HG03442 (cell line): ENCODE measurements around the gene TGIF2.

ENCODE experiments used
- ATAC-seq: cut with Tn5 transposase; IDR thresholded peaks from one replicate; pipeline ENCODE4 v1.9.1; 2021; ENCODE audit warnings: mild to moderate bottlenecking, moderate library complexity; ENCODE audit not compliant: unreplicated experiment

The TGIF2 gene

DNA sequence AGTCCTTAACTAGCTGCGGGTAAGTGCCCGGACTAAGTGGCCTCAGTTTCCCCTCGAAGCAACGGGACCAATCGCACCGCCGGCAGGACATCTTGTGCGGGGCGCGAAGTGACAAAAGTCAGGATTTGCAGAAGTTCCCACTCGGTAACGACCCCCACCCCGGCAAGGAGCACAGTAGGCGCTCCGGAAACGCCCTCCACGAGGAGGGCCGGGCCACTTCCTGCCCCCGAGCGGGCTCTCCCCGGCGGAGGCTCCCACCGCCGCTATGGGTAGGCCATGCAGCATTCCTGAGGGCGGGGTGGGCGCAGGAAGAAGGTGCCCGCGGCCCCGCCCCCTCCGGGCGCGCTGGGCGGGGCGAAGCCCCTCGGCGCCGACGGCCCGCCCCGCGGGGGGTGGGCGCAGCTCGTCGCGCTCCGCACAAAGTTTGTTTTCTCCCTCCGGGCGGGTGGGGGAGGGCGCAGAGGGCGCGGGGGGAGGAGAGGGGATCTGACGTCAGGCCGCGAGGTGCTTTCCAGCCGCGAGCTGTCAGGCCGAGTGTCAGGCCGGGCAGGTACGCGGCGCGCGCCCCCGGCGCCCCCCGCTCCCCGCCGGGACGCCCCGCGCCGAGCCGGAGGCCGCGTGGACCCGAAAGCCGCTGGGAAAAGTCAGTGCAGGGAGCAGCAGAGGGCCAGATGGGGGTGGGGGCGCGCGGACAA lies at the start of gene TGIF2:
TGIF2 (plus strand) TSS at position 495 of the 695 bp plus-strand sequence. CDS start 5,178 bp downstream, outside the sequence.
- ATAC-seq, result peak; percentile 64

DNA sequence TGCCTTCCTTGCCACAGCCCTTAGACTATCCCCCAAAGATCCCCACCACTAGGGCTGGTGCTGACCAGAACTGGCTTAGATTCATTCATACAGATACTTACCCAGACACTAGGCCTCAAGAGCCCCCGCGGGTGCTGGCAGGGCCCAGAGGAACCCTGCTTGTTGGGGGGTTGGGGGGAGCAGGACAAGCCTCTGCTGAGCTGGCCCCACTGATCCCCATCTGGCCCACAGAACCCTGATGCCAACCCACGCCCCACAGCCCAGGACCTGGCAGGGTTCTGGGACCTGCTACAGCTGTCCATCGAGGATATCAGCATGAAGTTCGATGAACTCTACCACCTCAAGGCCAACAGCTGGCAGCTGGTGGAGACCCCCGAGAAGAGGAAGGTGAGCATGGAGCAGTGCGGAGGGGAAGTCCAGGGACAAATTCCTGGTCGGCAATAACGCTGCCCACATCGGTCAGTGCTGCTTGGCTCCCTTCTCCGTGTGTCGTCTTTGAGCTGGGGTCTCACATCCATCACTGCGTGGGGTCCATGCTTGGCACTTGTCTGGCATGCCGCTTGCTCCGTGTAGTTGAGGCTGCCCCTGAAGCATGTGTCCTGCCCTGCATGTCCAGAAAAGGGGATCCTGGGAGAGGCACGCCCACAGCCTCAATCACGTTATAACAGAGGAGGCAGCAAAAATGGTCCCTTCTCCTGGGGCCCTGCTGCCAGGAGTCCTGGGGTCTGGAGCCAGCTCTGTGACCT lies 47.6 kb upstream of the TGIF2 start:
- no peak for ATAC-seq

DNA sequence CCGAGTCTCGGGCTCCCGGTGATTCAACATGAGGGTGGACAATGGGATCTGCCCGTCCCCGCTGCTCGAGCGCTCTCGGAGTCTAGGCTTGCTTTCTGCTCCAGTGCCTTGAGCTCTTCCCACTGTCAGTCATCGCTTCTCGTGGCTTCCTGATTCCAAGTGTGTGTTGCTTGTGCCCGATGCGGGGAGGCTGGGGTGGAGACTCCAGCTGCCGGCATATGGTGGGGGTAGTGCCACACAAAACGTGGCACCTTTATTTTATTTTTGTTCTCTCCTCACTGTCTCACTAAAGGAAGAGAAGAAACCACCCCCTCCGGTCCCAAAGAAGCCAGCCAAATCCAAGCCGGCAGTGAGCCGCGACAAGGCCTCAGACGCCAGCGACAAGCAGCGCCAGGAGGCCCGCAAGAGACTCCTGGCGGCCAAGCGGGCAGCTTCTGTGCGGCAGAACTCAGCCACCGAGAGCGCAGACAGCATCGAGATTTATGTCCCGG lies 46.8 kb upstream of the TGIF2 start:
- ATAC-seq, result no peak

DNA sequence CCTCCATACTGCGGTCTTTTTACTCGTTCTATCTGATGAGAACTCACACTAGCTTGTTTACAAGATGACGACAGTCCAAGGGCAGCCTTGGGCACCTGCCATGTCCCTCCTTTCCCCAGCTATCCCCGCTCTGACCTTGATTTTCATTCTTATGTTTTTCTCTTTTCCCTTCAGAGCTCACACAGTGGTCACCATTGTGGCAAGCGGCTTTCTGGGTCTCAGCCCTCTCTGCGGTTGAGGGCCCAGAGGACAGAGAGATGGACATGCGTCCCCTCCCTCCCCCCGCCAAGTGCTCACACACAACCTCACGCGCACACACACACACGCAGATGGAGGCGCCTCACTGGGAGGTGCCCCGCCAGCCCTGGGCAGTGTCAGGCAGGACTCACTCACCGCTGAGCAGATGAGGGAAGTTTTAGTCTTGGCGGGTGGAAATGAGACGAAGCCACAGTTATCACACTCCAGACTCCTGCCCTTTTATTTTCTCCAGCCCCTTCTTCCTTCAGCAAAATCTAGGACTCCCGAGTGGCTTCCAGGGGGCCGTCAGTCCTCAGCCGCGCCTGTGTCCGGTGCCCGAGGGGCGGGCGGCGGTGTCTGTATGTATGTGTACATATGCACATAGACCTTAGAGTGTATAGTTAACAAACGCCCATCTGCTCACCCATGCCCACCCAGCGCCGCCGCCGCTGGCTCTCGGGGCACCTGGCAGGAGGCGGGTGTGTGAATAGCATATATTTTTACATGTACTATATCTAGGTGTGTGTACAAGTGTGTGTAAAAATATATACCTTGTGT lies 45.9 kb upstream of the TGIF2 start:
- ATAC-seq, result no peak

DNA sequence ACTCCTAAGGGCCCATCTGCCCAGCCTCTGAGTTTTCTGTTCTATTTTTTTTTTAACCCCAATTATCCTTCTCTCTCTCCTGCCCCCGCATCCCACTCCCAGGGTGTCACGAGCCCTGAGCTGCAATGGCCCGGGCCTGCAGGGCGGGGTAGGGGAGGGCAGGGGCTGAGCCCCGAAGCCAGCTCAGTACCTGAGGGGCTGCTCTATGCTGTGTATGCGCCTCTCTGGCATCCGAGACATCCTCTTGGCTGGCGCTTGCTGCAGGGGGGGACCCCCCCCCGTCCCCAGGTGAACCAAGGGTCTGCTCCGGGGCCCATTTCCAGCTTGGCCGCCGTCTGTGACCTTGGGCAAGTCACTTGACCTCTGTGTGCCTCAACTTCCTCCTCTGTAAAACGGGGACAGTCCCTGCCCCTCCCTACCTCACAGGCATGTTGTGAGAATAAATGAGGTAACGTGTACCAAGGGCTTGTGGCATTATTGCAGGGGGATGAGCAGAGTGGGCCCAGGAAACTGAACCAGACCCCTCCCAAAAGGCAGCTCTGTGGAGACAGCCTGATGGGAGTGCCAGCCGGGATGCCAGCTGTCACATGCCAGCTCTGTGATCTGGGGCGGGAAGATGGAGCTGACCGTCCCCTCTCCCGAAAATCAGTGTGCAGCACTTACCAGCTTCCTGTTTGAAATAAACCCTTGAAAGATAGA lies 45.1 kb upstream of the TGIF2 start:
- ATAC-seq, result no peak

DNA sequence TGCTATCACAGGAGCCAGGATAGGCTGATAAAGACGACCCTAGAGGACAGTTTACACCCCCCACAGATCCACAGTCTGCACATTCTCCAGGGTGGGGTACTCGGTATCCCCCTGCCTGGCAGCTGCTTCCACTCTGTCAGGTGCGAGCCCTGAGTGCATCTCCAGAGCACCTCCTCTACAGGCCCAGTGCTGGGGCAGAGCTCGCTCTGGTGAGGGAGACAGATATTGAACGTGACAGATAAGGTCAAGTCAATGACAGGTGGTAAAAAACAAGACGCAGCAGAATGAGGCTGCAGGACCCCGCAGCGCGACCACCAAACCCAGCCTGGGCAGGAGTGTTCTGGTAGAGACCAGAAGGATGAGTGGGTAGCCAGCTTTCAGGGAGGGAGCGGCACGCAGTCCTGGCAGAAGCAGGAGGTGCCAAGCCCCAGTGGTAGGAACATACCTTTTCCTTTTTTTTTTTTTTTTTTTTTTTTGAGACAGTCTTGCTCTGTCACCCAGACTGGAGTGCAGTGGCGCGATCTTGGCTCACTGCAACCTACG lies 44.5 kb upstream of the TGIF2 start:
- ATAC-seq, result no peak

DNA sequence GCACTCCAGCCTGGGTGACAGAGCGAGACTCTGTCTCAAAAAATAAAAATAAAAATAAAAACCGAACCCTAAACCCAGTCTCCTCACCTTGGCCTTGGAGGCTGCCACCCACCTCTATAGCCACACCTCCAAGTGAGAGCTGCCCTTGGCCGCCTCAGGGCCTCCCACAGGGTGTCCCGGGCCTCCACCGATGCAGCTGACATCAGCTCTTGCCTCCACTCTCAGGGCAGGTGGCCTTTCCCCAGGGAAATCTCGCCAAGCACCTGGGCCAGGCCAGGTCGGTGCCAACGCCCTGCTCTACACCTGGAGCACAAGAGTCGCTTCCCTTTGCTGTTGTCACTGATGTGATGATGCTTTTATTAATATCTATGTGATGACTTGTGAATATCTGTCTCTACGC lies 41.0 kb upstream of the TGIF2 start:
- ATAC-seq, result no peak

DNA sequence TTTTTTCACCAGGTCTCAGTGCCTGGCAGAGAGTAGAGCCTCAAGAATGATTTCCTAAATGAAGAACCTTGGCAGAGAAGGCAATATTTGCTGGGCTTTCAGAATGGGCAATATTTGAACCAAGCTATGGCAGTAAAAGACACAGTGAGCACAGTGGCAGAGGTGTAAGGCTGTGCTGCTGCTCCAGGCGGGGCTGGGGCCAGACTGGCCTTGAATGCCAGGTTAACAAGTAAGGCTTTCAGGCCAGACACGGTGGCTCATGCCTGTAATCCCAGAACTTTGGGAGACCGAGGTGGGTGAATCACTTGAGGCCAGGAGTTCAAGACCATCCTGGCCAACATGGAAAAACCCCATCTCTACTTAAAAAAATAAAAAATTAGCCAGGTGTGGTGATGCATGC lies 40.6 kb upstream of the TGIF2 start:
- ATAC-seq, result no peak

DNA sequence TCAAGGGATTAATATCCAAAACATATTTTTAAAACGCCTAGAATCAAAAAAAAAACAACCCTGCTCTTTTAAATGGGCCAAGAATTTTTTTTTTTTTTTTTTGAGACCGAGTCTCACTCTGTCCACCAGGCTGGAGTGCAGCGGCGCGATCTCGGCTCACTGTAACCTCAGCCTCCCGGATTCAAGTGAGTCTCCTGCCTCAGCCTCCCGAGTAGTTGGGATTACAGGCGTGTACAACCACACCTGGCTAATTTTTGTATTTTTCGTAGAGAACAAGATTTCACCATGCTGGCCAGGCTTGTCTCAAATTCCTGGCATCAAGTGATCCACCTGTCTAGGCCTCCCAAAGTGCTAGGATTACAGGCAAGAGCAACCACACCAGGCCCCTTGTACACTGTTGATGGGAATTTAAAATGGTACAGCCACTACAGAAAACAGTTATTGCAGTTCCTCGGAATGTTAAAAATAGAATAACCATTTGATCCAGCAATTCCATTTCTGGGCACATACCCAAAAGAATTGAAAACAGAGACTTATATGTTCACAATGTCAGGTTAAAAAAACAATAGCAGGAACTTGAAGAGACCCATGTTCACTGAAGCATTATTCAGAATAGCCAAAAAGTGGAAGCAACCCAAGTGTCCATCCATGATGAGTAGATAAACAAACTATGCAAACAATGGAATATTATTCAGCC lies 35.2 kb upstream of the TGIF2 start:
- ATAC-seq, result no peak

DNA sequence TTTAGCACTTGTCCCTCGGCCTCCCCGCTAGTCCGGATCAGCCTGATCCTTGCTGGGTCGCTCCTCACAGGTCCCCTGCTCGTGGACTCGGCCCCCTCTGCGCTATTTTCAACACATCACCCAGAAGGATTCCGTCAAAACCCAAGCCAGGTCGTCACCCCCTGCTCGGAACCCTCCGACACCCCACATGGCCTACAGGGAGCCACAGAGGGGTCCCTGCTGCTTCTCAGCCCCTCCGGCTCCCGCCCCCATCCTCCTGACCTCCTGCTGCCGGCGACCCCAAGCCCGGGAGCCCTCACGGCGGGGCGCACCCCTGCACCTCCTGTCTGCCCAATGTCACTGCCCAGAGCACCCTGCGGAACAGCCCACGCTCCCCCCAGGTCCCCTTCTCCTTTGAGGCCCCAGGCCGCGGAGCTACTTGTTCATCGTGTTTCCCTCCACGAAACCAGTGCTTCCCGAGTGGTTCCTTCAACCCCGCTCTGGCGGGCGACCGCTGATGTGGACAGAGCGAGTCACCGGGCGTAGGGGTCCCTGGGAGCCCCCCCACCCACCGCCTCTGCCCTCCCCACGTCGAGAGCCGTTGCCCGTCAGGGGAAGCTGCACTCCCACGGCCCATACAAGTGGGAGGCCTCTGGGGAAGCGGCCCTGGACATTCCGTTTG lies 32.7 kb upstream of the TGIF2 start:
- no peak for ATAC-seq

DNA sequence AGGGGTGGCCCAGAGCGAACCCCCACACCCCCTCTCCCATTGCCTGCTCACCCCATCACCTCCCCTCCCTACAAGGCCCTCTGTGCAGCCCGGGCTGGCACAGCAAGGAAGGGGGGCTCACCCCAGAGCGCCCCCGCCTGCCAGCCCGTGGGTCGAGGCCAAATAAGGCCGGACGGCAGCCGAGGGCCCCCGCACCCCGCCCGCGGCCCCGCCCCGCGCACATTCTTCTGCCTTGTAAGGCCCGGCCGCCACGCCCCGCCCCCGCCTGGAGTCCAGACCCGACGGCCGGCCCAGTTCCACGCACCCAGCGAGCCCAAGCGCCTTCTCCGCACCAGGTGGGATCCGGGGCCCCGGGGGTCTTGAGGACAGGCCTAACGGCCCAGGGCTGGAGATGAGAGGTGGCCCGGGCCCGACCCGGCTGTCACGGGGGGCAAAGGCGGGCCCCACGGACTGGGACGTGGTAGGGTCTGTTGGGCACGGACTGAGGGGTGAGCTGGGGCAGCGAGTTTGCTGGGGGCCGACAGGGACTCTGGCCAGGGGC lies 32.1 kb upstream of the TGIF2 start, which contains the start of gene MYL9:
MYL9 (plus strand) TSS at position 293 of the 541 bp plus-strand sequence. CDS start 3,366 bp downstream, outside the sequence.
- no peak for ATAC-seq

DNA sequence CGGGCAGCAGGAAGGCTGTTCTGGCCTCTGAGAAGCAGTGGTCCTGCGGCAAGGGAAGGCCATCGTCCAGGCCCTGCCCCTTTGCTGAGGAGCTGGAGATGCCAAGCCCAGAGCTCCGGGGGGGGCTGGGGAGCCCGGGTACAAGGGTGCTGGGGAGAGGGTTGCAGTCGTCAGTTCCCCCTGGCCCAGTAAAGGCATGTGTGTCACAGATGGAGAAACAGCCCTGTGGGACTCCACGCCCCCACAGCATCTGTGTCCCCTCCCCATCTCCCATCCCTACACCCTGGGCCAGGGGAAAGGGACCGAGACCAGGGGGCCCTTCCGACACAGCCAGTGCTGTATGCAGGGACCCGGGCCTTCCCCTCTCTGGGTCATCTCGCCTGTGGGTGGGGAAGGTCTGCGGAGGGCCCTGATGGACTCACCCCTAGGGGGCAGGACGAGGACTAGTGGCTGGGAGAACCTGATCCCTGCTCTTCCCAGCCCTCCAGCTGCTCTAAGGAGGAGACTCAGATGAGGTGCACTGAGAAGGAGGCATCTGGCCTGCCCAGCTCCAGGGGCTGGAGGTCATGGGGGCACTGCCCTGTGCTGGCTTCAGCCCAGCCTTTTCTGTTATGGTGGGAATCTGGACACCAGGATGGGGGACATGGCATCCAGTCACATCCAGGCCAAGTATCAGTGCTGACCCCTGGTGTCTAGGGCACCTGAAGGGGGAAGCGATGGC lies 31.5 kb upstream of the TGIF2 start:
- no peak for ATAC-seq

DNA sequence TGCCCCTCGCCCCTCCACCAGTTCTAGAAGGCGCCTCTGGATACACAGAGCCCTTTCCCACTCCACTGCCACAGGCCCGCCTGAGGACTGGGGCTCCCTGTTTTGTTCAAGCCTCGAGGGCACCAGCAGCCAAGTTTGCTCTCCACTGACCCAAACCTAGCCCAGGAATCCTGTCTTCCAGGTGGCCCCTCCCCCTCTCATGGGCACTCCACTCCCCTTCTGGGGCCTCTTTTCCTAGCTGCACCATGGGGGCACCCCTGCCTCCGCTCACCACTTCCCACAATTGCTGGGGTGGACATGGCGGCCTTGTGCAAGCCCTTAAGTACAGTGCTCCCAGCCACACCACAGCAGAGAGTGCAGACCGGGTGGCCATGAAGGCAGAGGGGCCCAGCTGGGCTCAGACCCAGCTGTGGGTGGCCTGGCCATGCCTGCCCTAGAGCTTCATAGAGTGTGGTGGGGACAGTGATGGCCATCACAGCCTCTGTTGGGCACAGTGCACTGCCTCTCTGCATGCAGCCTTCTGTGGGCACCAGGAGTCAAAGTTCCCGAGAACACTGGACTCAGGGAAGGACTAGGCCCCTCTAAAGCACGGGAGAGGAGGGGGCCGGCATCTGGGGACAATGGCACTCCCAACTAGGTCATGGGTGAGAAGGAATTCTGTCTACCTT lies 30.7 kb upstream of the TGIF2 start:
- no peak for ATAC-seq

DNA sequence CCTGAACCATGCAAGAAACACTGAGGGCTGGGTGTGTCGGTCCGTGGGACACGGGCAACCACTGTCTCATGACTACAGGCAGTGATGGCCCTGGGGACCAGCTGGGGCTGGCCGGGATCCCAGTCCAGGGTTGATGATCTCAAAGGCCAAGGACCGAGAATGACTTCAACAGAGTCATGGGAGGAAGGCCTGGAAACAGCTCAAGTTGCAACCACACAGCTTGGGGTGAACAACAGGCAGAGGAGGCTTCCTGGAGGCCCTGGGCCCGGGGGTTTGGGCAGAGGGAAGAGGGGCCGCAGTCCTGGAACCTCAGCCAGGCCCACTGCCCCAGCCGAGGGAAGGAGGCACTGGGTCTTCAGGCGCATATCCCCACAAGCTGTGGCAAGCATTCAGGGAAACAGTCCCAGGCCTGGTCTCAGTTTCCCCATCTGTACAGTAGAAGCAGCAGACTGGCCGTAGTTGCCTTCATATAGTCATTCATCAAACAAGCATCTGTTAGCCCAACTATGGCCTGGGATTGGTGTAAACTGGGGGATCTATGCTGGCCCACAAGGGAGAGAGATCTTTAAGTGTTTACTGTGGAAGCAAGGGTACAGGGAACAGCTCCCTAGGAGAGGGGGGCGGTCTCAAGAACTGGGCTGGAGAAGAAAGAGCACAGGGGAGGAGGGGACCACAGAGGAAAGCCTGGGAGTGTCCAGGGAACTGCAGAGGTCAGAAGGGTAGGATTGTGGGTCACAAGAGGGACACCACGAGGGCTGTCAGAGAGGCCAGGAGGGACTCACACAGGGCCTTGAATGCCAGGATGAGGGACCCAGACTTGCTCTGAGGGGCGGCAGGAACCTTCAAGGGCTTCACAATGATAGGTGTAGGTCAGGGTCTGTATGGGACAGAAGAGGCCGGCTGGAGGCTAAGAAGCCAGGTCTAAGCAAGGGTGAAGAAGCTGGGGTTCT lies 29.9 kb upstream of the TGIF2 start:
- no peak for ATAC-seq

DNA sequence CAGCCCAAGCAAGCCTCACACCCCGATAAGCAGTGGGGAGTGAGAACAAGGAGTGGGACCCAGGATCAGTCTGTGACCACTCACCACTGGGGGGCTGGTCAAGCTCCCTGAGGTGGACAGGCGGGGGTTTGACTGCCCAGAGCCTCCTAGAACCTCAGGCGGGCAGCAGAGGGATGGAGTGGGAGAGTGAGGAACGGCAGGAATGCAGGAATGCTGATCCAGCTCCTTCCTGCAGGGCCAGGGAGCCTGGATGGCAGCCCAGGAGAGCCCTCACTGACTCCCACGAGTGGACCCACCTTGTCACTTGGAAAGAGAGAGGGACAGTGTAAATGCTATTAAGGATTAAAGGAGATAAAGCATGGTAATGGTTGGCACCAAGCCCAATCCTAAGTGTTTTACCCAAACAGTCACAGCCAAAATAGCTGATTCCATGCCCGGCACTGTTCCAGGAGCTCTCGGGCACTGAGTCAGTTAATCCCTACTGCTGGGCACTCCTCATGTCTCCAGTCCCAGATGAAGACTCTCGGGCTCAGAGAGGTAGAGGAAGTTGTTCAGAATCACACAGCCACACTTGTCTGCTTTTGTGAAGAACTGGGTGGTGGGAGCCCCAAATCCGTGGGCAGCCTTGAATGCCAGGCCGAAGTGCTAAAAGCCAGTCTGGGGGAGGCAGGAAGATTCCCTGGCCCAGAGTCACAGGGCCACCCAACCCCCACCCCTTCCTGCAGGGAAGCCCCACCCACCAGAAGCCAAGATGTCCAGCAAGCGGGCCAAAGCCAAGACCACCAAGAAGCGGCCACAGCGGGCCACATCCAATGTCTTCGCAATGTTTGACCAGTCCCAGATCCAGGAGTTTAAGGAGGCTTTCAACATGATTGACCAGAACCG lies 29.0 kb upstream of the TGIF2 start:
- no peak for ATAC-seq
